Liver (tissue), 9 donors: Measurements from ENCODE around the gene FAR1. TPM values are rescaled to one million over a fixed set of nuclear protein-coding genes. Genes with fewer than 3 reads are reported as not detected.

Experiments
- DNase-seq: peaks from one replicate; pipeline ENCODE4 v3.0.0-alpha.2; 2017; ENCODE audit warnings: low spot score
- H3K27ac ChIP-seq, 2 donors: one replicate each; pipeline ENCODE4 v1.7.0; 2013; ENCODE audit warnings: inconsistent platforms in 2 of 2, low read length in 2 of 2, control low read depth in 1 of 2, low read depth in 1 of 2, mild to moderate bottlenecking in 1 of 2
- H3K27me3 ChIP-seq, 4 donors: one replicate each; pipeline versions ENCODE4 v1.6.1 to v1.7.0; 2013; ENCODE audit warnings: low read length in 3 of 4, inconsistent platforms in 1 of 4, mild to moderate bottlenecking in 1 of 4, moderate library complexity in 1 of 4; ENCODE audit not compliant: control insufficient read depth in 4 of 4, insufficient read depth in 4 of 4
- H3K36me3 ChIP-seq, 4 donors: one replicate each; pipeline versions ENCODE4 v1.6.1 to v1.7.0; 2013; ENCODE audit warnings: low read length in 3 of 4, mild to moderate bottlenecking in 3 of 4, low read depth in 1 of 4, moderate library complexity in 1 of 4; ENCODE audit not compliant: control insufficient read depth in 4 of 4, insufficient read depth in 3 of 4
- H3K4me1 ChIP-seq, 4 donors: one replicate each; pipeline versions ENCODE4 v1.6.1 to v1.7.0; 2013; ENCODE audit warnings: low read length in 3 of 4, mild to moderate bottlenecking in 3 of 4, moderate library complexity in 1 of 4; ENCODE audit not compliant: control insufficient read depth in 4 of 4, insufficient read depth in 4 of 4
- H3K4me3 ChIP-seq, 3 donors: one replicate each; pipeline versions ENCODE4 v1.6.1 to v1.7.0; 2013; ENCODE audit warnings: low read length in 3 of 3, control low read depth in 1 of 3, low read depth in 1 of 3, mild to moderate bottlenecking in 1 of 3
- H3K9ac ChIP-seq, 2 donors: one replicate each; pipeline ENCODE4 v1.7.0; 2013; ENCODE audit warnings: low read length in 2 of 2, mild to moderate bottlenecking in 2 of 2, moderate library complexity in 2 of 2, control low read depth in 1 of 2, low read depth in 1 of 2
- H3K9me3 ChIP-seq, 4 donors: one replicate each; pipeline versions ENCODE4 v1.6.1 to v1.7.0; 2013; ENCODE audit warnings: low read length in 3 of 4; ENCODE audit not compliant: control insufficient read depth in 4 of 4
- EGR1 ChIP-seq, 2 donors: IDR thresholded peaks; 2 replicates each; pipeline ENCODE4 v1.6.1; 2016 to 2018; ENCODE audit warnings: antibody characterized with exemption in 2 of 2, low read depth in 2 of 2
- FOXA1 ChIP-seq: IDR thresholded peaks from 2 replicates; pipeline ENCODE4 v1.6.1; 2016; ENCODE audit warnings: antibody characterized with exemption
- FOXA2 ChIP-seq: IDR thresholded peaks from 2 replicates; pipeline ENCODE4 v1.6.1; 2016; ENCODE audit warnings: antibody characterized with exemption
- GABPA ChIP-seq, 2 donors: IDR thresholded peaks in 1 of 2; conservative IDR thresholded peaks in 1 of 2; 2 replicates each; pipeline ENCODE4 v1.6.1; 2016; ENCODE audit warnings: antibody characterized with exemption in 2 of 2, mild to moderate bottlenecking in 1 of 2, moderate library complexity in 1 of 2
- HNF4A ChIP-seq, 2 donors: conservative IDR thresholded peaks; 2 replicates each; pipeline ENCODE4 v1.6.1; 2016; ENCODE audit warnings: antibody characterized with exemption in 2 of 2, mild to moderate bottlenecking in 2 of 2
- HNF4G ChIP-seq: IDR thresholded peaks from 2 replicates; pipeline ENCODE4 v1.6.1; 2016; ENCODE audit warnings: antibody characterized with exemption
- JUND ChIP-seq, 2 donors: IDR thresholded peaks; 2 replicates each; pipeline ENCODE4 v1.6.1; 2016; ENCODE audit warnings: antibody characterized with exemption in 2 of 2
- NR2F2 ChIP-seq: IDR thresholded peaks from 2 replicates; pipeline ENCODE4 v1.6.1; 2016; ENCODE audit warnings: antibody characterized with exemption
- RAD21 ChIP-seq, 2 donors: IDR thresholded peaks; 2 replicates each; pipeline ENCODE4 v1.6.1; 2016; ENCODE audit warnings: antibody characterized with exemption in 2 of 2, mild to moderate bottlenecking in 2 of 2
- RXRA ChIP-seq, 2 donors: IDR thresholded peaks; 2 replicates each; pipeline ENCODE4 v1.6.1; 2017 to 2018; ENCODE audit warnings: antibody characterized with exemption in 2 of 2, mild to moderate bottlenecking in 1 of 2
- SP1 ChIP-seq: IDR thresholded peaks from 2 replicates; pipeline ENCODE4 v1.6.1; 2018; ENCODE audit warnings: antibody characterized with exemption, mild to moderate bottlenecking
- TAF1 ChIP-seq: conservative IDR thresholded peaks from 2 replicates; pipeline ENCODE4 v1.6.1; 2016; ENCODE audit warnings: antibody characterized with exemption, mild to moderate bottlenecking
- YY1 ChIP-seq: IDR thresholded peaks from 2 replicates; pipeline ENCODE4 v1.6.1; 2016; ENCODE audit warnings: antibody characterized with exemption, mild to moderate bottlenecking
- WGBS: extraction: QIAGEN DNeasy Blood & Tissue Kit; methylation state at CpG from one replicate; pipeline ENCODE4 v1.1.7; 2013; 5-methylcytosine and 5-hydroxymethylcytosine counted together
- polyA plus RNA-seq, 2 donors: library from polyadenylated mRNA; stranded (reverse) in 1 of 2; unstranded in 1 of 2; fragments of 200-250 nt in 1 of 2; fragments of >200 nt in 1 of 2; fragmentation: Nextera tagmentation in 1 of 2; extraction: Ambion mirVana in 1 of 2; gene quantifications; one replicate each; pipeline versions ENCODE4 v1.2.1 to v1.2.3, GENCODE V29; 2013 to 2015
- total RNA-seq, 2 donors: library from RNA; depleted of rRNA; stranded (reverse); fragments of >200 nt; gene quantifications; one replicate each; pipeline ENCODE4 v1.2.3, GENCODE V29; 2014
- TF ChIP-seq, protein P1 (sequence below): IDR thresholded peaks from 2 replicates; pipeline ENCODE4 v1.6.1; 2016; ENCODE audit warnings: antibody characterized with exemption
- TF ChIP-seq, protein P2 (sequence below): IDR thresholded peaks from 2 replicates; pipeline ENCODE4 v1.6.1; 2016; ENCODE audit warnings: antibody characterized with exemption
- TF ChIP-seq, protein P3 (sequence below): IDR thresholded peaks from 2 replicates; pipeline ENCODE4 v1.6.1; 2016; ENCODE audit warnings: antibody characterized with exemption, mild to moderate bottlenecking
- TF ChIP-seq, protein P4 (sequence below): fragments of 150-350 bp; IDR thresholded peaks from 2 replicates; pipeline ENCODE4 v1.5.1; 2017; ENCODE audit warnings: improper control_type of control experiment, low read depth, low read length; ENCODE audit not compliant: missing input control
- TF ChIP-seq, protein P5 (sequence below): IDR thresholded peaks from 2 replicates; pipeline ENCODE4 v1.6.1; 2016; ENCODE audit warnings: antibody characterized with exemption
- donor health status: healthy.
- donor health status: healthy.
- donor health status: healthy.
- donor health status: healthy.
- donor health status: healthy.

The FAR1 gene
- total and polyA plus RNA-seq, 4 donors = 1.7 to 29.6 (median 5.5) TPM

DNA sequence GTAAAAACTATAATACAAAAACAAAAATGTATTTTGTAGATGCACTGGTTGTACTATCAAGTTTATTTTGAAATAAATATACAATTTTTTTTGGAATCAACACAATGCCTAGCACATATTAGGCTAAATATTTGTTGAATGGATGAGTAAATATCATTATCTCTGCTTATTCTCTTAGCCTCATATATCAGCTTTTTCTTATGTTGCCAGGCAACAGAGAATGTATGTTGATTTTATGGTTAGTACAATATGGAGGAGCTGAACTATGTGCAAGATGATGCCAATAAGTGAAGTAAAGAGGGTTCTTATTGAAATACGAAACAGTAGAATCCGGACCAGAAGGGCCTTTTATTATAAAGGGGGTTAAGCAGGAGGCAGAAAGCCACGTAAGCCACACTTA is 94.9 kb downstream of the FAR1 start:
- no peaks in the 10 kb centered on the region for H3K27me3 ChIP-seq
- no peak overlapping the region for H3K4me3 ChIP-seq
- H3K36me3 ChIP-seq = no peaks in the 10 kb centered on the region
- TF ChIP-seq FOXA2 (no peak), RXRA (IDR thresholded peaks at IDR 0.05) (no peak), TAF1 (no peak), YY1 (no peak), JUND (IDR thresholded peaks at IDR 0.05) (no peak), NR2F2 (no peak), RAD21 (IDR thresholded peaks at IDR 0.05) (no peak), FOXA1 (no peak), HNF4A (conservative IDR thresholded peaks at IDR 0.05) (no peak), GABPA (IDR thresholded peaks at IDR 0.05 in 1 of 2, conservative IDR thresholded peaks at IDR 0.05 in 1 of 2) (no peak), EGR1 (IDR thresholded peaks at IDR 0.05; ENCODE audit: low read depth in 2 of 2) (no peak), HNF4G (no peak), SP1 (no peak)
- TF ChIP-seq, protein P1, sequence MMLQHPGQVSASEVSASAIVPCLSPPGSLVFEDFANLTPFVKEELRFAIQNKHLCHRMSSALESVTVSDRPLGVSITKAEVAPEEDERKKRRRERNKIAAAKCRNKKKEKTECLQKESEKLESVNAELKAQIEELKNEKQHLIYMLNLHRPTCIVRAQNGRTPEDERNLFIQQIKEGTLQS = no peak
- TF ChIP-seq, protein P2, sequence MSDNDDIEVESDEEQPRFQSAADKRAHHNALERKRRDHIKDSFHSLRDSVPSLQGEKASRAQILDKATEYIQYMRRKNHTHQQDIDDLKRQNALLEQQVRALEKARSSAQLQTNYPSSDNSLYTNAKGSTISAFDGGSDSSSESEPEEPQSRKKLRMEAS = no peak
- TF ChIP-seq, protein P3, sequence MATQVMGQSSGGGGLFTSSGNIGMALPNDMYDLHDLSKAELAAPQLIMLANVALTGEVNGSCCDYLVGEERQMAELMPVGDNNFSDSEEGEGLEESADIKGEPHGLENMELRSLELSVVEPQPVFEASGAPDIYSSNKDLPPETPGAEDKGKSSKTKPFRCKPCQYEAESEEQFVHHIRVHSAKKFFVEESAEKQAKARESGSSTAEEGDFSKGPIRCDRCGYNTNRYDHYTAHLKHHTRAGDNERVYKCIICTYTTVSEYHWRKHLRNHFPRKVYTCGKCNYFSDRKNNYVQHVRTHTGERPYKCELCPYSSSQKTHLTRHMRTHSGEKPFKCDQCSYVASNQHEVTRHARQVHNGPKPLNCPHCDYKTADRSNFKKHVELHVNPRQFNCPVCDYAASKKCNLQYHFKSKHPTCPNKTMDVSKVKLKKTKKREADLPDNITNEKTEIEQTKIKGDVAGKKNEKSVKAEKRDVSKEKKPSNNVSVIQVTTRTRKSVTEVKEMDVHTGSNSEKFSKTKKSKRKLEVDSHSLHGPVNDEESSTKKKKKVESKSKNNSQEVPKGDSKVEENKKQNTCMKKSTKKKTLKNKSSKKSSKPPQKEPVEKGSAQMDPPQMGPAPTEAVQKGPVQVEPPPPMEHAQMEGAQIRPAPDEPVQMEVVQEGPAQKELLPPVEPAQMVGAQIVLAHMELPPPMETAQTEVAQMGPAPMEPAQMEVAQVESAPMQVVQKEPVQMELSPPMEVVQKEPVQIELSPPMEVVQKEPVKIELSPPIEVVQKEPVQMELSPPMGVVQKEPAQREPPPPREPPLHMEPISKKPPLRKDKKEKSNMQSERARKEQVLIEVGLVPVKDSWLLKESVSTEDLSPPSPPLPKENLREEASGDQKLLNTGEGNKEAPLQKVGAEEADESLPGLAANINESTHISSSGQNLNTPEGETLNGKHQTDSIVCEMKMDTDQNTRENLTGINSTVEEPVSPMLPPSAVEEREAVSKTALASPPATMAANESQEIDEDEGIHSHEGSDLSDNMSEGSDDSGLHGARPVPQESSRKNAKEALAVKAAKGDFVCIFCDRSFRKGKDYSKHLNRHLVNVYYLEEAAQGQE = no peak
- TF ChIP-seq, protein P4, sequence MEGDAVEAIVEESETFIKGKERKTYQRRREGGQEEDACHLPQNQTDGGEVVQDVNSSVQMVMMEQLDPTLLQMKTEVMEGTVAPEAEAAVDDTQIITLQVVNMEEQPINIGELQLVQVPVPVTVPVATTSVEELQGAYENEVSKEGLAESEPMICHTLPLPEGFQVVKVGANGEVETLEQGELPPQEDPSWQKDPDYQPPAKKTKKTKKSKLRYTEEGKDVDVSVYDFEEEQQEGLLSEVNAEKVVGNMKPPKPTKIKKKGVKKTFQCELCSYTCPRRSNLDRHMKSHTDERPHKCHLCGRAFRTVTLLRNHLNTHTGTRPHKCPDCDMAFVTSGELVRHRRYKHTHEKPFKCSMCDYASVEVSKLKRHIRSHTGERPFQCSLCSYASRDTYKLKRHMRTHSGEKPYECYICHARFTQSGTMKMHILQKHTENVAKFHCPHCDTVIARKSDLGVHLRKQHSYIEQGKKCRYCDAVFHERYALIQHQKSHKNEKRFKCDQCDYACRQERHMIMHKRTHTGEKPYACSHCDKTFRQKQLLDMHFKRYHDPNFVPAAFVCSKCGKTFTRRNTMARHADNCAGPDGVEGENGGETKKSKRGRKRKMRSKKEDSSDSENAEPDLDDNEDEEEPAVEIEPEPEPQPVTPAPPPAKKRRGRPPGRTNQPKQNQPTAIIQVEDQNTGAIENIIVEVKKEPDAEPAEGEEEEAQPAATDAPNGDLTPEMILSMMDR = no peak
- TF ChIP-seq, protein P5, sequence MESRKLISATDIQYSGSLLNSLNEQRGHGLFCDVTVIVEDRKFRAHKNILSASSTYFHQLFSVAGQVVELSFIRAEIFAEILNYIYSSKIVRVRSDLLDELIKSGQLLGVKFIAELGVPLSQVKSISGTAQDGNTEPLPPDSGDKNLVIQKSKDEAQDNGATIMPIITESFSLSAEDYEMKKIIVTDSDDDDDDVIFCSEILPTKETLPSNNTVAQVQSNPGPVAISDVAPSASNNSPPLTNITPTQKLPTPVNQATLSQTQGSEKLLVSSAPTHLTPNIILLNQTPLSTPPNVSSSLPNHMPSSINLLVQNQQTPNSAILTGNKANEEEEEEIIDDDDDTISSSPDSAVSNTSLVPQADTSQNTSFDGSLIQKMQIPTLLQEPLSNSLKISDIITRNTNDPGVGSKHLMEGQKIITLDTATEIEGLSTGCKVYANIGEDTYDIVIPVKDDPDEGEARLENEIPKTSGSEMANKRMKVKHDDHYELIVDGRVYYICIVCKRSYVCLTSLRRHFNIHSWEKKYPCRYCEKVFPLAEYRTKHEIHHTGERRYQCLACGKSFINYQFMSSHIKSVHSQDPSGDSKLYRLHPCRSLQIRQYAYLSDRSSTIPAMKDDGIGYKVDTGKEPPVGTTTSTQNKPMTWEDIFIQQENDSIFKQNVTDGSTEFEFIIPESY = no peak
- H3K4me1 ChIP-seq = no peaks in the 10 kb centered on the region
- no peak overlapping the region for H3K27ac ChIP-seq
- H3K9me3 ChIP-seq = peaks cover 0 to 2% (median under 1%) of the 10 kb centered on the region in 4 donors
- no peak overlapping the region for H3K9ac ChIP-seq
- WGBS = 80% methylated on average over 3 of the region's 3 CpGs
- no peak for DNase-seq
